Neuronal stem cell (in vitro differentiated cells): ENCODE data around the gene PLEKHA6.

Experiments used
- DNase-seq: peaks from one replicate; pipeline ENCODE4 v3.0.0-alpha.2; 2013; ENCODE audit warnings: low spot score
- H2AFZ ChIP-seq: one replicate; pipeline ENCODE4 v1.6.1; 2013; ENCODE audit warnings: mild to moderate bottlenecking, low read length, inconsistent platforms
- H2AK5ac ChIP-seq: 2 replicates; pipeline ENCODE4 v1.6.1; 2013; ENCODE audit warnings: low read depth, mild to moderate bottlenecking, inconsistent platforms, low read length, moderate library complexity, mixed read lengths
- H2BK120ac ChIP-seq: 2 replicates; pipeline ENCODE4 v1.6.1; 2013; ENCODE audit warnings: low read depth, mild to moderate bottlenecking, inconsistent platforms, low read length, moderate library complexity, mixed read lengths
- H2BK12ac ChIP-seq: one replicate; pipeline ENCODE4 v1.6.1; 2013; ENCODE audit warnings: low read length, inconsistent platforms
- H2BK15ac ChIP-seq: 2 replicates; pipeline ENCODE4 v1.6.1; 2013; ENCODE audit warnings: mild to moderate bottlenecking, low read length, inconsistent platforms, mixed read lengths
- H2BK5ac ChIP-seq: one replicate; pipeline ENCODE4 v1.6.1; 2013; ENCODE audit warnings: inconsistent platforms, mild to moderate bottlenecking, low read length, moderate library complexity
- H3K14ac ChIP-seq: one replicate; pipeline ENCODE4 v1.6.1; 2013; ENCODE audit warnings: low read length, inconsistent platforms
- H3K18ac ChIP-seq: 2 replicates; pipeline ENCODE4 v1.6.1; 2013; ENCODE audit warnings: low read length, inconsistent platforms
- H3K23ac ChIP-seq: 2 replicates; pipeline ENCODE4 v1.6.1; 2013; ENCODE audit warnings: low read depth, mild to moderate bottlenecking, mixed read lengths, low read length, inconsistent platforms; ENCODE audit not compliant: poor library complexity
- H3K27ac ChIP-seq: replicated peaks from 3 replicates; pipeline ENCODE4 v1.5.1; 2013; ENCODE audit warnings: low read length, inconsistent platforms
- H3K27me3 ChIP-seq, 3 experiments: 2 replicates each; pipeline ENCODE4 v1.6.1; 2013; ENCODE audit warnings: low read length in 3 of 3, mild to moderate bottlenecking in 2 of 3, inconsistent platforms in 1 of 3, low read depth in 1 of 3, mixed read lengths in 1 of 3, moderate library complexity in 1 of 3; ENCODE audit not compliant: control insufficient read depth in 3 of 3, insufficient read depth in 3 of 3
- H3K36me3 ChIP-seq, 2 donors: replicated peaks in 1 of 2; 2 replicates each; pipeline ENCODE4 v1.6.1; 2013; ENCODE audit warnings: low read length in 2 of 2; ENCODE audit not compliant: control insufficient read depth in 2 of 2, insufficient read depth in 2 of 2
- H3K4ac ChIP-seq: 2 replicates; pipeline ENCODE4 v1.6.1; 2013; ENCODE audit warnings: inconsistent platforms, mild to moderate bottlenecking, low read length, moderate library complexity
- H3K4me1 ChIP-seq, 2 donors: 1 replicate in 1 of 2; 2 replicates in 1 of 2; pipeline ENCODE4 v1.6.1; 2013; ENCODE audit warnings: low read length in 2 of 2, low read depth in 1 of 2; ENCODE audit not compliant: control insufficient read depth in 2 of 2, insufficient read depth in 1 of 2
- H3K4me2 ChIP-seq: one replicate; pipeline ENCODE4 v1.6.1; 2013; ENCODE audit warnings: mild to moderate bottlenecking, low read length, inconsistent platforms; ENCODE audit not compliant: insufficient read depth, poor library complexity, severe bottlenecking
- H3K4me3 ChIP-seq, 2 donors: 2 replicates each; pipeline ENCODE4 v1.5.1; 2013; ENCODE audit warnings: low read length in 2 of 2, mild to moderate bottlenecking in 2 of 2, inconsistent platforms in 1 of 2, moderate library complexity in 1 of 2
- H3K79me1 ChIP-seq: one replicate; pipeline ENCODE4 v1.6.1; 2013; ENCODE audit warnings: low read depth, mild to moderate bottlenecking, inconsistent platforms, low read length, moderate library complexity
- H3K9ac ChIP-seq: one replicate; pipeline ENCODE4 v1.6.1; 2013; ENCODE audit warnings: mild to moderate bottlenecking, low read depth, low read length, inconsistent platforms; ENCODE audit not compliant: poor library complexity
- H3K9me3 ChIP-seq, 2 donors: replicated peaks in 1 of 2; 2 replicates each; pipeline versions ENCODE3 to v1.6.1; 2013; ENCODE audit warnings: low read length in 2 of 2, mild to moderate bottlenecking in 2 of 2, inconsistent platforms in 1 of 2, low read depth in 1 of 2, mixed read lengths in 1 of 2, moderate library complexity in 1 of 2; ENCODE audit not compliant: control insufficient read depth in 2 of 2, insufficient read depth in 1 of 2
- H4K8ac ChIP-seq: one replicate; pipeline ENCODE4 v1.6.1; 2013; ENCODE audit warnings: low read depth, mild to moderate bottlenecking, inconsistent platforms, low read length, moderate library complexity
- H4K91ac ChIP-seq: one replicate; pipeline ENCODE4 v1.6.1; 2013; ENCODE audit warnings: low read length, low read depth, mild to moderate bottlenecking, inconsistent platforms; ENCODE audit not compliant: poor library complexity
- WGBS, 2 donors: extraction: QIAGEN DNeasy Blood & Tissue Kit; methylation state at CpG; one replicate each; pipeline ENCODE4 v1.1.7; 2013; ENCODE audit warnings: missing lambda C conversion rate in 2 of 2, mixed read lengths in 1 of 2; ENCODE audit not compliant: insufficient read length in 2 of 2, insufficient replicate concordance in 1 of 2; ENCODE audit errors: extremely low coverage in 2 of 2; 5-methylcytosine and 5-hydroxymethylcytosine counted together

Gene PLEKHA6

GRCh38 chr1:204337036-204337429 is 22.7 kb downstream of the PLEKHA6 start:
- H3K79me1 ChIP-seq, result no peaks in the 10 kb centered on the region
- no peak overlapping the region for H3K4me2 ChIP-seq
- no peaks in the 10 kb centered on the region for H3K36me3 ChIP-seq
- no peak overlapping the region for H3K4me3 ChIP-seq
- no peak overlapping the region for H2BK120ac ChIP-seq
- H2BK12ac ChIP-seq, result no peak overlapping the region
- no peak for DNase-seq
- no peak overlapping the region for H3K27ac ChIP-seq
- H3K23ac ChIP-seq, result no peak overlapping the region
- H3K9me3 ChIP-seq, result no peaks in the 10 kb centered on the region
- no peak overlapping the region for H2AK5ac ChIP-seq
- no peak overlapping the region for H3K4ac ChIP-seq
- no peak overlapping the region for H4K91ac ChIP-seq
- H3K4me1 ChIP-seq, result peaks cover 11 to 51% of the 10 kb centered on the region in 2 donors
- no peak overlapping the region for H3K9ac ChIP-seq
- no peak overlapping the region for H2BK15ac ChIP-seq
- H4K8ac ChIP-seq, result no peak overlapping the region
- peaks cover 0 to 62% (median 2%) of the 10 kb centered on the region in 3 experiments for H3K27me3 ChIP-seq
- no peak overlapping the region for H3K14ac ChIP-seq
- no peak overlapping the region for H3K18ac ChIP-seq
- no CpG with 5 or more reads among the region's 3 CpGs for WGBS, 2 donors
- no peak overlapping the region for H2BK5ac ChIP-seq
- peak overlapping the region; percentile 53 for H2AFZ ChIP-seq

- no peaks in the 10 kb centered on the region for H3K9me3 ChIP-seq
- H3K36me3 ChIP-seq, result no peaks in the 10 kb centered on the region
- H3K4me1 ChIP-seq, result peaks cover 11 to 53% of the 10 kb centered on the region in 2 donors
- no peak overlapping the region for H3K4ac ChIP-seq
- H3K23ac ChIP-seq, result no peak overlapping the region
- WGBS, 2 donors, result no CpG with 5 or more reads among the region's 3 CpGs
- H2BK5ac ChIP-seq, result no peak overlapping the region
- H3K18ac ChIP-seq, result no peak overlapping the region
- H4K91ac ChIP-seq, result no peak overlapping the region
- no peak overlapping the region for H2BK120ac ChIP-seq
- no peaks in the 10 kb centered on the region for H3K79me1 ChIP-seq
- peak overlapping the region; percentile 53 for H2AFZ ChIP-seq
- H3K27me3 ChIP-seq, result peaks cover 0 to 64% (median 2%) of the 10 kb centered on the region in 3 experiments
- no peak overlapping the region for H2BK12ac ChIP-seq
- no peak overlapping the region for H3K27ac ChIP-seq
- no peak overlapping the region for H2AK5ac ChIP-seq
- no peak overlapping the region for H2BK15ac ChIP-seq
- H4K8ac ChIP-seq, result no peak overlapping the region
- DNase-seq, result no peak
- H3K4me3 ChIP-seq, result no peak overlapping the region
- H3K14ac ChIP-seq, result no peak overlapping the region
- no peak overlapping the region for H3K4me2 ChIP-seq
- H3K9ac ChIP-seq, result peak overlapping the region; percentile 17
Observed at GRCh38 chr1:204336421-204337035, 23.2 kb downstream of the PLEKHA6 start.

- Histone ChIP-seq H3K27ac (no peak overlapping the region), H2BK15ac (no peak overlapping the region), H2BK12ac (no peak overlapping the region), H2BK120ac (no peak overlapping the region), H2BK5ac (no peak overlapping the region), H3K23ac (no peak overlapping the region), H3K4me3 (no peak overlapping the region), H3K4me1 (peaks cover 7 to 44% of the 10 kb centered on the region in 2 donors), H4K8ac (no peak overlapping the region), H2AFZ (no peak overlapping the region), H2AK5ac (peak overlapping the region; percentile 6), H3K4me2 (no peak overlapping the region), H3K79me1 (no peaks in the 10 kb centered on the region), H3K14ac (no peak overlapping the region), H4K91ac (no peak overlapping the region), H3K4ac (no peak overlapping the region), H3K9me3 (no peaks in the 10 kb centered on the region), H3K9ac (no peak overlapping the region), H3K18ac (no peak overlapping the region), H3K36me3 (no peaks in the 10 kb centered on the region), H3K27me3 (peaks cover 0 to 56% (median 2%) of the 10 kb centered on the region in 3 experiments)
- WGBS, 2 donors, result no CpG with 5 or more reads among the region's 1 CpG
- DNase-seq, result no peak
Observed at GRCh38 chr1:204335533-204335932, 24.2 kb downstream of the PLEKHA6 start.

- Histone ChIP-seq H3K27me3 (peaks cover 0 to 52% (median 2%) of the 10 kb centered on the region in 3 experiments), H2AFZ (no peak overlapping the region), H3K23ac (no peak overlapping the region), H3K4me1 (peaks cover 5 to 40% of the 10 kb centered on the region in 2 donors), H2AK5ac (peak overlapping the region; percentile 6), H2BK15ac (no peak overlapping the region), H3K4me2 (no peak overlapping the region), H4K91ac (no peak overlapping the region), H3K9ac (no peak overlapping the region), H3K14ac (no peak overlapping the region), H3K79me1 (no peaks in the 10 kb centered on the region), H2BK12ac (no peak overlapping the region), H2BK5ac (no peak overlapping the region), H3K9me3 (no peaks in the 10 kb centered on the region), H3K4ac (no peak overlapping the region), H3K27ac (no peak overlapping the region), H3K4me3 (no peak overlapping the region), H4K8ac (no peak overlapping the region), H2BK120ac (no peak overlapping the region), H3K18ac (no peak overlapping the region), H3K36me3 (no peaks in the 10 kb centered on the region)
- WGBS, 2 donors, result no CpG with 5 or more reads among the region's 1 CpG
- no peak for DNase-seq
Observed at GRCh38 chr1:204335085-204335484, 24.6 kb downstream of the PLEKHA6 start.
